ENCODE data around the gene MACF1. TPM values are rescaled to one million over a fixed set of nuclear protein-coding genes. Genes with fewer than 3 reads are reported as not detected.
"Not testable (repeated sequence)": the region's sequence is repeated elsewhere in the genome, so short reads cannot be mapped to it uniquely, and the experiment has no call there.

MACF1 gene
- total RNA-seq, 1 donor from 2014 or later = 396 TPM

DNA sequence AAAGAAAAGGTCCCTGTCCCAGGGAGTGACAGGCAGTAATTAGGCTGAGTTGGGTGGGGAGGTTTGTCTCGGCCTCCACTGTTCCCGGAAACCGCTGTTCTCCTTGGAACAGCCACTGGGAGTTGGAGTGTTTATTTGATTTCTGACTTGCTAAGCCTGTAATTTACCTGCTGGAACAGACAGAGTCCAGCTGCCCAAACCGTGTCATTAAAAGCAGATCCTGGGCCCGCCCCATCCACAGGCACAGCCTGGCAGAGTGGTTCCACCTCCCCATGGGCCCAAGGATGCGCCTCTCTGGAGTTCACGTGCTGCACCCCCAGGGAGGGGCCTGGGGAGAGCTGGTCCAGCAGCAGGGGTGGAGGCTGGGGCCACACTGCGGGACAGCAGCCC, 322.7 kb downstream of the MACF1 start:
- intact Hi-C loops (cut with micrococcal nuclease) = not testable (repeated sequence)

DNA sequence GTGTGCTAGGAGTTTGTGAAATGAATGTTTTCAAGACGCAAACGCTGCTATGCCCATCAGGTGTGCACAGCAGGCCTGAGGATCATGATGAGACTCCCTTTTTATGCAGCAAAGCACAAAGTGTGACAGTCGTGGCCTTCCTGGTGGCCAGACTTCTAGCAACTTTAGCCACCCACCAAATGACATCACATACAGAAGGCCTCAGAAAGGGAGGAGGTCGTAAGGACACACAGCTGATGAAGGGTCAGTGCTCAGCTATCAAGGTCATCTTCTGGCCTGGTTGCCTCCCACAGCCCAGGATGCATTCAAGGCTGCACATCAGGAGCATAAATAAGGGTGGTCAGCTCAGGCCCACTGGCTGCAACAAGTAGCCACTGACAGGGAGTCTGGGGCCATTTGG, 323.6 kb downstream of the MACF1 start:
- intact Hi-C loops (cut with micrococcal nuclease) = no loop called here

DNA sequence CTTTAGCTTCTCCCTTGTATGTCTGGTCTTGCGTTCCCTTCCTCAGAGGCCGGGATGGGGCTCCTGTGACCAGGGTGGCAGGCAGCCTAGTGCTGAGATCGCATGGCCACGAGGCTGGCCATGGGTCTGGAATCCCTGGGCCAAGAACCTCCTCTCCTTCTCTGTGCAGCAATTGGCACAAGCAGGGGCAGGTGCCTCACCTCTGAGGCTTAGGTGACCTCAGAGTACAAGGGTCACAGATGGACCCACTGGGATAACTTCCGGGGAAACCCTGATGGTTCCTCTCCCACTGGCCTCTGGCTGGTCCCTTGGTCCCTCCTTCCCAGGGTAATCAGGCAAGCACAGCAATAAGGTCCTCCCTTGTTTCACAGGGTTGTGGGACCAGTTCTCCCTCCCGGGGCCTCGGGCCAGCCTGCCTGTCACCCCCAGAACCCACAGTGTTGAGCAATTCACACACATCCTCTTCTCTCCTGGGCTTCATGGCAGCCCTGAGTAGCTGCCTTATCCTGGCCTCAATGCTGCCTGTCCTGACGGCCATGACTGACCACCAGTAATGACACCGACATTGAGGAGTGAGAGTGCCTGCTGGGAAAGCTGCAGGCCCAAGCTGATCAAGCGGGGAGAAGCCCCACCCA, 325.5 kb downstream of the MACF1 start:
- intact Hi-C loops (cut with micrococcal nuclease) = no loop called here

DNA sequence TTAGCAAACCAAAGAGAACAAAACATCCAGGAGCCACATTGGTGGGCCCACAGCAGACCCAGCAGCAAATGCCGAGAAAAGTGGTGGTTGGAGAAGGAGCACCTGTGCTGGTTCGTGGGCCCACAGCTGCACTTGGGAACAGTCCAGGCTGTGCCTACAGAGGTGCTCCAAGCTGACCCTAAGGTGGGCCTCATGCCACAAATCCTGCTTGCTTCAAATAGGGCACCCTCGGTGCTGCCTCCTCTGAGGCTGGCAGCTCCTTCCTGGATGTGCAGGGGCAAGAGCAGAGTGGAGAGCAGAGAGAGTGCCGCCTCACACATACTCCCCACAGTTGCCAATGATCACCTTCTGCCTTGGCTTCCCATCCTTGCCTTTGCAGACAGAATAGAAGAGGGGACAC, 327.0 kb downstream of the MACF1 start:
- intact Hi-C loops (cut with micrococcal nuclease) = no loop called here

GRCh38 chr1:39533442-39533841, 328.9 kb downstream of the MACF1 start:
- intact Hi-C loops (cut with micrococcal nuclease) = no loop called here

Other genes with a start within 250 kb of the MACF1 start
- 55.4 and 60.5 TPM in 2 replicates for gene AKIRIN1, start 213.4 kb upstream of the MACF1 start, total RNA-seq
- 134 and 140 TPM in 2 replicates for gene NDUFS5, start 178.3 kb upstream of the MACF1 start, total RNA-seq

All from T-helper 2 cell treated with Interferon-gamma antibody and Interleukin-4, amounts not matched to agents 100 ng/mL and 5 ng/mL, for 36 hours (primary cell).